Fibroblast of lung (primary cell): ENCODE results near the gene ANGPT4. TPM values are rescaled to one million over a fixed set of nuclear protein-coding genes. Genes with fewer than 3 reads are reported as not detected.

Source experiments
- DNase-seq, 2 donors: peaks; one replicate each; pipeline versions ENCODE4 v3.0.0 to v3.0.0-alpha.2; 2010; ENCODE audit warnings: low read depth in 2 of 2
- H2AFZ ChIP-seq: 2 replicates; pipeline ENCODE4 v1.5.1; 2012; ENCODE audit warnings: low read length, control low read depth, inconsistent platforms
- H3K27ac ChIP-seq: 2 replicates; pipeline ENCODE4 v1.5.1; 2011; ENCODE audit warnings: low read length, control low read depth; ENCODE audit not compliant: insufficient read depth
- H3K27me3 ChIP-seq: 2 replicates; pipeline ENCODE4 v1.5.1; 2011; ENCODE audit warnings: mild to moderate bottlenecking, low read length; ENCODE audit not compliant: control insufficient read depth, insufficient read depth
- H3K36me3 ChIP-seq: 2 replicates; pipeline ENCODE4 v1.5.1; 2011; ENCODE audit warnings: low read length; ENCODE audit not compliant: control insufficient read depth, insufficient read depth
- H3K4me1 ChIP-seq: 2 replicates; pipeline ENCODE4 v1.5.1; 2011; ENCODE audit warnings: low read length; ENCODE audit not compliant: control insufficient read depth, insufficient read depth; ENCODE audit errors: extremely low read depth
- H3K4me2 ChIP-seq: 2 replicates; pipeline ENCODE4 v1.5.1; 2011; ENCODE audit warnings: low read length, control low read depth; ENCODE audit not compliant: insufficient read depth; ENCODE audit errors: extremely low read depth
- H3K4me3 ChIP-seq, 4 experiments: fragments of 200-600 bp in 1 of 4; sonication (generic) in 1 of 4; replicated peaks in 1 of 4; 2 replicates each; pipeline ENCODE4 v1.5.1; 2011 to 2016; ENCODE audit warnings: low read length in 4 of 4, low read depth in 3 of 4, mild to moderate bottlenecking in 3 of 4, control low read depth in 2 of 4, inconsistent platforms in 1 of 4, mixed read lengths in 1 of 4; ENCODE audit not compliant: insufficient read depth in 1 of 4; ENCODE audit errors: control extremely low read depth in 1 of 4
- H3K79me2 ChIP-seq: 2 replicates; pipeline ENCODE4 v1.5.1; 2012; ENCODE audit warnings: mild to moderate bottlenecking, low read length, inconsistent platforms; ENCODE audit not compliant: control insufficient read depth, insufficient read depth
- H3K9ac ChIP-seq: 2 replicates; pipeline ENCODE4 v1.5.1; 2011; ENCODE audit warnings: mild to moderate bottlenecking, low read length, control low read depth; ENCODE audit not compliant: insufficient read depth
- H3K9me3 ChIP-seq: 2 replicates; pipeline ENCODE4 v1.5.1; 2012; ENCODE audit warnings: low read depth, low read length; ENCODE audit not compliant: control insufficient read depth, insufficient read depth
- H4K20me1 ChIP-seq: 2 replicates; pipeline ENCODE4 v1.5.1; 2011; ENCODE audit warnings: low read length; ENCODE audit not compliant: control insufficient read depth, insufficient read depth; ENCODE audit errors: extremely low read depth
- CTCF ChIP-seq, 2 donors: IDR thresholded peaks in 1 of 2; conservative IDR thresholded peaks in 1 of 2; 1 replicate in 1 of 2; 2 replicates in 1 of 2; pipeline ENCODE4 v1.5.1; 2011 to 2012; ENCODE audit warnings: low read length in 2 of 2, control low read depth in 1 of 2, inconsistent platforms in 1 of 2, low read depth in 1 of 2, mild to moderate bottlenecking in 1 of 2
- EZH2 ChIP-seq: IDR thresholded peaks from 2 replicates; pipeline ENCODE4 v1.5.1; 2012; ENCODE audit warnings: low read length, control low read depth, mild to moderate bottlenecking; ENCODE audit errors: missing control alignments
- polyA plus RNA-seq, 2 donors: library from polyadenylated mRNA; depleted of rRNA in 1 of 2; stranded (reverse) in 1 of 2; unstranded in 1 of 2; fragments of >200 nt; gene quantifications; 2 replicates each; pipeline ENCODE4 v1.2.1, GENCODE V29; 2011 to 2012; ENCODE audit warnings: missing spikeins in 1 of 2
- total RNA-seq: library from RNA; depleted of rRNA; stranded (reverse); fragments of >200 nt; gene quantifications from 2 replicates; pipeline ENCODE4 v1.2.1, GENCODE V29; 2014

Gene ANGPT4
- total and polyA plus RNA-seq, 2 donors (not counting 1 experiment from before 2014, with no cell fraction given), result under 0.01 TPM; not detected in 1

GRCh38 chr20:824490-824889, 91.6 kb downstream of the ANGPT4 start:
- Histone ChIP-seq H2AFZ (no peak overlapping the region), H3K79me2 (no peaks in the 10 kb centered on the region), H3K36me3 (no peaks in the 10 kb centered on the region), H3K27ac (no peak overlapping the region), H3K27me3 (no peaks in the 10 kb centered on the region), H3K9ac (no peak overlapping the region), H3K9me3 (no peaks in the 10 kb centered on the region), H3K4me1 (no peaks in the 10 kb centered on the region), H4K20me1 (no peaks in the 10 kb centered on the region), H3K4me2 (no peak overlapping the region), H3K4me3 (no peak overlapping the region)
- no peak for DNase-seq
- TF ChIP-seq EZH2, result no peak
- no peak for TF ChIP-seq CTCF (conservative IDR thresholded peaks at IDR 0.05 in 1 of 2, IDR thresholded peaks at IDR 0.05 in 1 of 2; ENCODE audit: low read depth in 1 of 2, low read length in 2 of 2)

- Histone ChIP-seq H3K9ac (no peak overlapping the region), H3K79me2 (no peaks in the 10 kb centered on the region), H4K20me1 (no peaks in the 10 kb centered on the region), H3K4me3 (no peak overlapping the region), H2AFZ (no peak overlapping the region), H3K27ac (no peak overlapping the region), H3K9me3 (no peaks in the 10 kb centered on the region), H3K4me1 (no peaks in the 10 kb centered on the region), H3K36me3 (no peaks in the 10 kb centered on the region), H3K4me2 (no peak overlapping the region), H3K27me3 (no peaks in the 10 kb centered on the region)
- DNase-seq, result no peak
- TF ChIP-seq EZH2 (no peak), CTCF (conservative IDR thresholded peaks at IDR 0.05 in 1 of 2, IDR thresholded peaks at IDR 0.05 in 1 of 2; ENCODE audit: low read depth in 1 of 2, low read length in 2 of 2) (no peak)
Measured at GRCh38 chr20:823574-823902, 92.6 kb downstream of the ANGPT4 start.

- H3K9ac ChIP-seq, result no peak overlapping the region
- TF ChIP-seq EZH2 (no peak), CTCF (conservative IDR thresholded peaks at IDR 0.05 in 1 of 2, IDR thresholded peaks at IDR 0.05 in 1 of 2; ENCODE audit: low read depth in 1 of 2, low read length in 2 of 2) (no peak)
- H3K36me3 ChIP-seq, result no peaks in the 10 kb centered on the region
- H3K27ac ChIP-seq, result no peak overlapping the region
- H3K79me2 ChIP-seq, result no peaks in the 10 kb centered on the region
- no peak for DNase-seq
- H4K20me1 ChIP-seq, result no peaks in the 10 kb centered on the region
- no peaks in the 10 kb centered on the region for H3K27me3 ChIP-seq
- no peak overlapping the region for H3K4me3 ChIP-seq
- H3K4me2 ChIP-seq, result no peak overlapping the region
- no peak overlapping the region for H2AFZ ChIP-seq
- no peaks in the 10 kb centered on the region for H3K9me3 ChIP-seq
- no peaks in the 10 kb centered on the region for H3K4me1 ChIP-seq
Measured at GRCh38 chr20:822651-823573, 93.2 kb downstream of the ANGPT4 start.
